Calu3 (cell line): ENCODE measurements around the gene VPS4B. TPM values are rescaled to one million over a fixed set of nuclear protein-coding genes. Genes with fewer than 3 reads are reported as not detected.
A peak's percentile ranks its signal among the peaks of the same experiment; 100 is the strongest.
"Not testable (repeated sequence)": the region's sequence is repeated elsewhere in the genome, so short reads cannot be mapped to it uniquely, and the experiment has no call there.

ENCODE experiments used
- BruUV-seq: library from RNA; stranded (reverse); fragments of 400-500 nt; replicated peaks from 2 replicates; lab custom pipeline; 2021; lab: Mats Ljungman, UMichigan
- CTCF ChIA-PET: fragments of 300-600 bp; sonication (Branson Sonifier 250); formaldehyde crosslinking; loops from one replicate; lab custom pipeline; 2022; ENCODE audit warnings: antibody characterized with exemption; lab: Charles Lee
- DNase-seq: peaks from one replicate; pipeline ENCODE4 v3.0.0; 2022
- H3K27ac Mint-ChIP-seq: one replicate; pipeline ENCODE4 v1.8.0; 2022; ENCODE audit warnings: mixed read lengths; ENCODE audit not compliant: unreplicated experiment
- H3K27me3 Mint-ChIP-seq: one replicate; pipeline ENCODE4 v1.8.0; 2022; ENCODE audit warnings: mixed read lengths; ENCODE audit not compliant: unreplicated experiment
- H3K36me3 Mint-ChIP-seq: one replicate; pipeline ENCODE4 v1.8.0; 2022; ENCODE audit warnings: mild to moderate bottlenecking, moderate library complexity, mixed read lengths; ENCODE audit not compliant: insufficient read depth, unreplicated experiment
- H3K4me1 Mint-ChIP-seq: one replicate; pipeline ENCODE4 v1.8.0; 2022; ENCODE audit warnings: mild to moderate bottlenecking, low read depth, mixed read lengths; ENCODE audit not compliant: unreplicated experiment
- H3K4me3 Mint-ChIP-seq: one replicate; pipeline ENCODE4 v1.8.0; 2022; ENCODE audit warnings: mild to moderate bottlenecking, low read depth, moderate library complexity, mixed read lengths; ENCODE audit not compliant: unreplicated experiment
- H3K9me3 Mint-ChIP-seq: one replicate; pipeline ENCODE4 v1.8.0; 2022; ENCODE audit warnings: low read depth, mixed read lengths; ENCODE audit not compliant: unreplicated experiment
- CTCF ChIP-seq: fragments of 200-600 bp; IDR thresholded peaks from one replicate; pipeline ENCODE4 v1.8.0; 2022; ENCODE audit warnings: antibody characterized with exemption; ENCODE audit not compliant: unreplicated experiment
- intact Hi-C: fragments of 100-400 bp; cut with micrococcal nuclease; formaldehyde crosslinking; loops from one replicate; pipeline ENCODE4 v1.10.0; 2022; ENCODE audit not compliant: unreplicated experiment
- total RNA-seq: library from RNA; stranded (reverse); gene quantifications from 2 replicates; pipeline ENCODE4 v1.2.3, GENCODE V29; 2022

Gene VPS4B
- total RNA-seq, 1 experiment from 2014 or later = 83.3 TPM

- no TSS peak for BruUV-seq
- Mint-ChIP-seq H3K9me3 (peaks cover 3% of the 10 kb centered on the region), H3K27ac (peak overlapping the region; percentile 8), H3K36me3 (peaks cover 57% of the 10 kb centered on the region), H3K4me1 (peaks cover 8% of the 10 kb centered on the region), H3K27me3 (no peaks in the 10 kb centered on the region), H3K4me3 (no peak overlapping the region)
- no peak for TF ChIP-seq CTCF
- CTCF ChIA-PET = no interaction called here
- DNase-seq = no peak
- intact Hi-C loops = no loop called here
These were observed 58.3 kb downstream of the VPS4B start for GRCh38 chr18:63363951-63364350.

DNA sequence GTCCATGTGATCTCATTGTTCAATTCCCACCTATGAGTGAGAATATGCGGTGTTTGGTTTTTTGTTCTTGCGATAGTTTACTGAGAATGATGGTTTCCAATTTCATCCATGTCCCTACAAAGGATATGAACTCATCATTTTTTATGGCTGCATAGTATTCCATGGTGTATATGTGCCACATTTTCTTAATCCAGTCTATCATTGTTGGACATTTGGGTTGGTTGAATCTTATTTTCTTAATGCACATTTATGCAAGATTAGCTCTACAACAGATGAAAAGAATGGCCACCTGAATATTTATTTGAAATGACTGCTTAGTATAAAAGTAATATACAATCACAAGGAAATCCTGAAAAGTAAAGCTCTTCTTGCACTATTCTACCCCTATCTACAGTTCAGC, 58.9 kb downstream of the VPS4B start:
- H3K9me3 Mint-ChIP-seq, intact Hi-C loops, H3K4me1 Mint-ChIP-seq, H3K4me3 Mint-ChIP-seq, H3K27ac Mint-ChIP-seq, BruUV-seq, CTCF ChIA-PET, DNase-seq, H3K27me3 Mint-ChIP-seq: not testable (repeated sequence)
- peaks cover 55% of the 10 kb centered on the region for H3K36me3 Mint-ChIP-seq

- H3K4me1 Mint-ChIP-seq = no peaks in the 10 kb centered on the region
- intact Hi-C loops = no loop called here
- BruUV-seq = no TSS peak
- H3K27ac Mint-ChIP-seq = no peak overlapping the region
- no peak for TF ChIP-seq CTCF
- peaks cover 42% of the 10 kb centered on the region for H3K36me3 Mint-ChIP-seq
- H3K27me3 Mint-ChIP-seq = no peaks in the 10 kb centered on the region
- H3K4me3 Mint-ChIP-seq = no peak overlapping the region
- H3K9me3 Mint-ChIP-seq = no peaks in the 10 kb centered on the region
- DNase-seq = no peak
- CTCF ChIA-PET = no interaction called here
These were observed 65.9 kb downstream of the VPS4B start for GRCh38 chr18:63356272-63356896.

- H3K9me3 Mint-ChIP-seq = no peaks in the 10 kb centered on the region
- H3K36me3 Mint-ChIP-seq = peaks cover 43% of the 10 kb centered on the region
- no peak overlapping the region for H3K27ac Mint-ChIP-seq
- H3K27me3 Mint-ChIP-seq = no peaks in the 10 kb centered on the region
- CTCF ChIA-PET = no interaction called here
- peaks cover 3% of the 10 kb centered on the region for H3K4me1 Mint-ChIP-seq
- TF ChIP-seq CTCF = no peak
- BruUV-seq = no TSS peak
- no peak overlapping the region for H3K4me3 Mint-ChIP-seq
- intact Hi-C loops = no loop called here
- no peak for DNase-seq
These were observed 72.0 kb downstream of the VPS4B start for GRCh38 chr18:63350230-63350629.

- TF ChIP-seq CTCF = no peak
- DNase-seq = no peak
- Mint-ChIP-seq H3K4me1 (peaks cover 7% of the 10 kb centered on the region), H3K27ac (no peak overlapping the region), H3K4me3 (no peak overlapping the region), H3K36me3 (peaks cover 41% of the 10 kb centered on the region), H3K9me3 (no peaks in the 10 kb centered on the region), H3K27me3 (no peaks in the 10 kb centered on the region)
- intact Hi-C loops = no loop called here
- CTCF ChIA-PET = interaction anchor here (0.8 kb wide), 1 partner anchor 19 kb away, joined by 3 read pairs; no protein-coding TSS in a partner anchor
- BruUV-seq = no TSS peak
These were observed 73.7 kb downstream of the VPS4B start for GRCh38 chr18:63348508-63349136.
